Suppressor macrophage treated with lipopolysaccharide for 1 hour (primary cell): ENCODE data around the gene BRD4.

ENCODE experiments used
- DNase-seq, 3 donors: peaks; one replicate each; pipeline ENCODE4 v3.0.0-alpha.2; 2020 to 2022

BRD4 gene

GRCh38 chr19:15188851-15189250, 143.5 kb downstream of the BRD4 start:
- DNase-seq: no peak

GRCh38 chr19:15187026-15188007, 145.0 kb downstream of the BRD4 start:
- no peak for DNase-seq
